Astrocyte (in vitro differentiated cells and primary cell): ENCODE measurements around the gene ZC3H4. TPM values are rescaled to one million over a fixed set of nuclear protein-coding genes. Genes with fewer than 3 reads are reported as not detected.

Experiments
- DNase-seq: peaks from one replicate; pipeline ENCODE4 v3.0.0-alpha.2; 2010; ENCODE audit warnings: low read depth
- FAIRE-seq: peaks from 2 replicates; lab custom pipeline; 2011; peaks lifted over from hg19 to GRCh38; lab: Jason Lieb, UNC
- H2AFZ ChIP-seq: 2 replicates; pipeline ENCODE4 v1.6.0; 2012; ENCODE audit warnings: low read depth, low read length, inconsistent platforms
- H3K27ac ChIP-seq: 2 replicates; pipeline ENCODE4 v1.5.1; 2011; ENCODE audit warnings: low read depth, low read length, inconsistent platforms
- H3K27me3 ChIP-seq: 2 replicates; pipeline ENCODE4 v1.6.0; 2011; ENCODE audit warnings: low read length, inconsistent platforms; ENCODE audit not compliant: insufficient read depth
- H3K36me3 ChIP-seq: 2 replicates; pipeline ENCODE4 v1.5.1; 2011; ENCODE audit warnings: low read length, inconsistent platforms; ENCODE audit not compliant: insufficient read depth
- H3K4me1 ChIP-seq: 2 replicates; pipeline ENCODE4 v1.5.1; 2011; ENCODE audit warnings: low read length, inconsistent platforms; ENCODE audit not compliant: insufficient read depth
- H3K4me2 ChIP-seq: 2 replicates; pipeline ENCODE4 v1.6.0; 2012; ENCODE audit warnings: low read length, inconsistent platforms
- H3K4me3 ChIP-seq: 2 replicates; pipeline ENCODE4 v1.5.1; 2011; ENCODE audit warnings: low read depth, mild to moderate bottlenecking, low read length, inconsistent platforms; ENCODE audit not compliant: insufficient read depth
- H3K79me2 ChIP-seq: 2 replicates; pipeline ENCODE4 v1.6.0; 2012; ENCODE audit warnings: mild to moderate bottlenecking, low read length, inconsistent platforms; ENCODE audit not compliant: insufficient read depth
- H3K9ac ChIP-seq: 2 replicates; pipeline ENCODE4 v1.6.0; 2012; ENCODE audit warnings: mild to moderate bottlenecking, low read length, inconsistent platforms
- H3K9me3 ChIP-seq: 2 replicates; pipeline ENCODE4 v1.5.1; 2012; ENCODE audit warnings: low read depth, mild to moderate bottlenecking, low read length, inconsistent platforms; ENCODE audit not compliant: insufficient read depth
- H4K20me1 ChIP-seq: 2 replicates; pipeline ENCODE4 v1.6.0; 2012; ENCODE audit warnings: low read length, inconsistent platforms; ENCODE audit not compliant: insufficient read depth
- H3K27ac Mint-ChIP-seq: one replicate; pipeline ENCODE4 v1.8.0; 2021; ENCODE audit warnings: mild to moderate bottlenecking, mixed read lengths; ENCODE audit not compliant: unreplicated experiment
- H3K27me3 Mint-ChIP-seq: one replicate; pipeline ENCODE4 v1.8.0; 2021; ENCODE audit warnings: low read depth, mixed read lengths; ENCODE audit not compliant: unreplicated experiment
- H3K36me3 Mint-ChIP-seq: one replicate; pipeline ENCODE4 v1.8.0; 2021; ENCODE audit warnings: low read depth, mixed read lengths; ENCODE audit not compliant: unreplicated experiment
- H3K4me1 Mint-ChIP-seq: one replicate; pipeline ENCODE4 v1.8.0; 2021; ENCODE audit warnings: low read depth, mixed read lengths; ENCODE audit not compliant: unreplicated experiment
- H3K4me3 Mint-ChIP-seq: one replicate; pipeline ENCODE4 v1.8.0; 2021; ENCODE audit warnings: mild to moderate bottlenecking, moderate library complexity, mixed read lengths; ENCODE audit not compliant: unreplicated experiment
- H3K9me3 Mint-ChIP-seq: one replicate; pipeline ENCODE4 v1.8.0; 2021; ENCODE audit warnings: mild to moderate bottlenecking, mixed read lengths; ENCODE audit not compliant: unreplicated experiment
- CTCF ChIP-seq: IDR thresholded peaks from 2 replicates; pipeline ENCODE4 v1.5.1; 2011; ENCODE audit warnings: low read depth, mild to moderate bottlenecking, inconsistent platforms, low read length, moderate library complexity; ENCODE audit not compliant: insufficient read depth
- EZH2 ChIP-seq: IDR thresholded peaks from 2 replicates; pipeline ENCODE4 v1.6.1; 2012; ENCODE audit warnings: mild to moderate bottlenecking, low read length, inconsistent platforms; ENCODE audit not compliant: insufficient read depth
- total RNA-seq: library from RNA; stranded (reverse); gene quantifications from 2 replicates; pipeline ENCODE4 v1.2.1, GENCODE V29; 2021

Gene ZC3H4
- total RNA-seq, 1 donor from 2014 or later: 42.3 TPM

DNA sequence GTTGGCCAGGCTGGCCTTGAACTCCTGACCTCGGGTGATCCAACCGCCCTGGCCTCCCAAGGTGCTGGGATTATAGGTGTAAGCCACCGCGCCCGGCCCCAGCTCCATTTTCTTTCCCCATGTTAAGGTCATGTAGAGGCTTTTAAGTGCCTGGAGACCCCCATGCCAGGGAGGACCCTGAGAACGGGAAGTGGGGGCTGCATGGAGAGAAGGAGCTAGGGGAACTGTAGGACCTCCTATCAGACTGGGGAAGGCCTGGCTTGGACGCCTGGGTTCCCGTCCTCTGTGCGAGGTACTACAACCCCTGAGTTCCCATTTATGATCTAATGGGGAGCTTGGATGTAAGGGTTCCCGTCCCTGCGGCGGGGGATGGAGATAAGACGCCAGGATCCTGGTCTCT, 94.7 kb downstream of the ZC3H4 start:
- H3K9ac ChIP-seq: no peak overlapping the region
- H4K20me1 ChIP-seq: peaks cover 5% of the 10 kb centered on the region
- H3K27me3 ChIP-seq: peaks cover 33% of the 10 kb centered on the region
- Mint-ChIP-seq H3K27ac (no peak overlapping the region), H3K9me3 (no peaks in the 10 kb centered on the region), H3K4me3 (peak overlapping the region; percentile 57), H3K36me3 (no peaks in the 10 kb centered on the region), H3K27me3 (peaks cover 29% of the 10 kb centered on the region), H3K4me1 (peaks cover 1% of the 10 kb centered on the region)
- H3K4me2 ChIP-seq: peak overlapping the region; percentile 76
- no peak overlapping the region for H2AFZ ChIP-seq
- TF ChIP-seq CTCF (no peak), EZH2 (no peak)
- H3K27ac ChIP-seq: no peak overlapping the region
- DNase-seq (no peak), FAIRE-seq (no peak)
- no peaks in the 10 kb centered on the region for H3K79me2 ChIP-seq
- no peaks in the 10 kb centered on the region for H3K9me3 ChIP-seq
- no peak overlapping the region for H3K4me3 ChIP-seq
- H3K36me3 ChIP-seq: no peaks in the 10 kb centered on the region
- H3K4me1 ChIP-seq: peaks cover 8% of the 10 kb centered on the region

Other genes starting within 250 kb of the ZC3H4 start
- gene NPAS1, start 93.9 kb downstream of the ZC3H4 start, total RNA-seq: 2.5 and 3.6 TPM in 2 replicates
- 36.5 and 39.9 TPM in 2 replicates for gene TMEM160, start 65.2 kb downstream of the ZC3H4 start, total RNA-seq
- 107 and 133 TPM in 2 replicates for gene SAE1, start 17.1 kb upstream of the ZC3H4 start, total RNA-seq
- gene BBC3, start 117.4 kb upstream of the ZC3H4 start, total RNA-seq: 43.5 and 54.6 TPM in 2 replicates
- 44.6 and 45.5 TPM in 2 replicates for gene CCDC9, start 142.7 kb upstream of the ZC3H4 start, total RNA-seq
- 23.6 and 25.7 TPM in 2 replicates for gene INAFM1, start 161.1 kb upstream of the ZC3H4 start, total RNA-seq
- gene C5AR1, start 196.1 kb upstream of the ZC3H4 start, total RNA-seq: 4.6 and 5.2 TPM in 2 replicates
- gene C5AR2, start 218.4 kb upstream of the ZC3H4 start, total RNA-seq: not detected in 2 replicates
- 13.9 and 17.7 TPM in 2 replicates for gene DHX34, start 235.5 kb upstream of the ZC3H4 start, total RNA-seq